ENCODE measurements around the gene BTNL2. TPM values are rescaled to one million over a fixed set of nuclear protein-coding genes. Genes with fewer than 3 reads are reported as not detected.

The BTNL2 gene
- total and polyA plus RNA-seq, 2 donors (not counting 3 experiments of a cell fraction or from before 2014, with no cell fraction given) = not detected

- intact Hi-C loops (cut with micrococcal nuclease) (no loop called here), dilution Hi-C loops (cut with MboI; ENCODE audit: extremely low pct_ligation_motif_present, low sequenced_read_pairs) (no loop called here)
- CTCF ChIA-PET = no interaction called here
- no peaks in the 10 kb centered on the region for H3K9me3 ChIP-seq (replicated peaks; ENCODE audit: control insufficient read depth, insufficient read depth, low read length)
- H3K36me3 ChIP-seq (ENCODE audit: control insufficient read depth in 2 of 2, extremely low read depth in 1 of 2, insufficient read depth in 2 of 2, low read length in 2 of 2) = no peaks in the 10 kb centered on the region
- no peaks in the 10 kb centered on the region for H3K79me2 ChIP-seq (ENCODE audit: control insufficient read depth, insufficient read depth, low read length)
- POLR2A ChIA-PET = no interaction called here
- H4K20me1 ChIP-seq (replicated peaks; ENCODE audit: control insufficient read depth, extremely low read depth, insufficient read depth, low read length) = no peaks in the 10 kb centered on the region
- H3K4me2 ChIP-seq (ENCODE audit: insufficient read depth, low read length) = peak overlapping the region; percentile 4
- no peak overlapping the region for H2AFZ ChIP-seq (ENCODE audit: low read depth, low read length)
- BruUV-seq (replicated peaks) = no TSS peak
- FAIRE-seq = no peak
- no peak for TF ChIP-seq JUN (IDR thresholded peaks at IDR 0.05; ENCODE audit: borderline replicate concordance, insufficient read depth, insufficient read length, low read depth)
- TF ChIP-seq POLR2A (IDR thresholded peaks at IDR 0.05; ENCODE audit: low read depth, low read length) = no peak
- no peak for TF ChIP-seq POLR2AphosphoS5 (IDR thresholded peaks at IDR 0.05; ENCODE audit: insufficient read depth, low read depth, low read length)
- TF ChIP-seq GATA2 (IDR thresholded peaks at IDR 0.05; ENCODE audit: insufficient read depth, insufficient read length, low read depth, low read length) = no peak
- TF ChIP-seq, protein P1, sequence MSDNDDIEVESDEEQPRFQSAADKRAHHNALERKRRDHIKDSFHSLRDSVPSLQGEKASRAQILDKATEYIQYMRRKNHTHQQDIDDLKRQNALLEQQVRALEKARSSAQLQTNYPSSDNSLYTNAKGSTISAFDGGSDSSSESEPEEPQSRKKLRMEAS (IDR thresholded peaks at IDR 0.05; ENCODE audit: insufficient read depth, insufficient read length) = no peak
- no peak for DNase-seq (ENCODE audit: low read depth, low spot score)
- H3K27ac ChIP-seq (ENCODE audit: insufficient read depth, low read depth, low read length) = no peak overlapping the region
- no peak overlapping the region for H3K9ac ChIP-seq (replicated peaks; ENCODE audit: extremely low read depth, insufficient read depth, low read length)
- H3K4me3 ChIP-seq (replicated peaks in 1 of 3; ENCODE audit: insufficient read depth in 1 of 3, low read depth in 1 of 3, low read length in 3 of 3) = no peak overlapping the region
- no peaks in the 10 kb centered on the region for H3K27me3 ChIP-seq (ENCODE audit: control insufficient read depth in 2 of 2, insufficient read depth in 2 of 2, low read length in 2 of 2)
- no peaks in the 10 kb centered on the region for H3K9me1 ChIP-seq (replicated peaks; ENCODE audit: control insufficient read depth, extremely low read depth, insufficient read depth, low read length)
- peaks cover 7% of the 10 kb centered on the region for H3K4me1 ChIP-seq (ENCODE audit: control insufficient read depth, extremely low read depth, insufficient read depth, low read length)
Observed at GRCh38 chr6:32355018-32355417, 52.0 kb downstream of the BTNL2 start.

- Histone ChIP-seq H2AFZ (ENCODE audit: low read depth, low read length) (no peak overlapping the region), H3K79me2 (ENCODE audit: control insufficient read depth, insufficient read depth, low read length) (no peaks in the 10 kb centered on the region), H3K9ac (replicated peaks; ENCODE audit: extremely low read depth, insufficient read depth, low read length) (no peak overlapping the region), H3K9me3 (replicated peaks; ENCODE audit: control insufficient read depth, insufficient read depth, low read length) (no peaks in the 10 kb centered on the region), H3K9me1 (replicated peaks; ENCODE audit: control insufficient read depth, extremely low read depth, insufficient read depth, low read length) (no peaks in the 10 kb centered on the region), H3K27ac (ENCODE audit: insufficient read depth, low read depth, low read length) (no peak overlapping the region), H3K27me3 (ENCODE audit: control insufficient read depth in 2 of 2, insufficient read depth in 2 of 2, low read length in 2 of 2) (no peaks in the 10 kb centered on the region), H3K36me3 (ENCODE audit: control insufficient read depth in 2 of 2, extremely low read depth in 1 of 2, insufficient read depth in 2 of 2, low read length in 2 of 2) (no peaks in the 10 kb centered on the region), H4K20me1 (replicated peaks; ENCODE audit: control insufficient read depth, extremely low read depth, insufficient read depth, low read length) (no peaks in the 10 kb centered on the region), H3K4me1 (ENCODE audit: control insufficient read depth, extremely low read depth, insufficient read depth, low read length) (peaks cover 7% of the 10 kb centered on the region), H3K4me3 (replicated peaks in 1 of 3; ENCODE audit: insufficient read depth in 1 of 3, low read depth in 1 of 3, low read length in 3 of 3) (no peak overlapping the region), H3K4me2 (ENCODE audit: insufficient read depth, low read length) (no peak overlapping the region)
- no peak for FAIRE-seq
- dilution Hi-C loops (cut with MboI; ENCODE audit: extremely low pct_ligation_motif_present, low sequenced_read_pairs) = no loop called here
- CTCF ChIA-PET = no interaction called here
- POLR2A ChIA-PET = no interaction called here
- DNase-seq (ENCODE audit: low read depth, low spot score) = no peak
- no peak for TF ChIP-seq JUN (IDR thresholded peaks at IDR 0.05; ENCODE audit: borderline replicate concordance, insufficient read depth, insufficient read length, low read depth)
- no peak for TF ChIP-seq POLR2AphosphoS5 (IDR thresholded peaks at IDR 0.05; ENCODE audit: insufficient read depth, low read depth, low read length)
- TF ChIP-seq, protein P1 (IDR thresholded peaks at IDR 0.05; ENCODE audit: insufficient read depth, insufficient read length) = no peak
- TF ChIP-seq GATA2 (IDR thresholded peaks at IDR 0.05; ENCODE audit: insufficient read depth, insufficient read length, low read depth, low read length) = no peak
- TF ChIP-seq FOS (IDR thresholded peaks at IDR 0.05; ENCODE audit: borderline replicate concordance, insufficient read depth, low read length) = no peak
- TF ChIP-seq, protein P2, sequence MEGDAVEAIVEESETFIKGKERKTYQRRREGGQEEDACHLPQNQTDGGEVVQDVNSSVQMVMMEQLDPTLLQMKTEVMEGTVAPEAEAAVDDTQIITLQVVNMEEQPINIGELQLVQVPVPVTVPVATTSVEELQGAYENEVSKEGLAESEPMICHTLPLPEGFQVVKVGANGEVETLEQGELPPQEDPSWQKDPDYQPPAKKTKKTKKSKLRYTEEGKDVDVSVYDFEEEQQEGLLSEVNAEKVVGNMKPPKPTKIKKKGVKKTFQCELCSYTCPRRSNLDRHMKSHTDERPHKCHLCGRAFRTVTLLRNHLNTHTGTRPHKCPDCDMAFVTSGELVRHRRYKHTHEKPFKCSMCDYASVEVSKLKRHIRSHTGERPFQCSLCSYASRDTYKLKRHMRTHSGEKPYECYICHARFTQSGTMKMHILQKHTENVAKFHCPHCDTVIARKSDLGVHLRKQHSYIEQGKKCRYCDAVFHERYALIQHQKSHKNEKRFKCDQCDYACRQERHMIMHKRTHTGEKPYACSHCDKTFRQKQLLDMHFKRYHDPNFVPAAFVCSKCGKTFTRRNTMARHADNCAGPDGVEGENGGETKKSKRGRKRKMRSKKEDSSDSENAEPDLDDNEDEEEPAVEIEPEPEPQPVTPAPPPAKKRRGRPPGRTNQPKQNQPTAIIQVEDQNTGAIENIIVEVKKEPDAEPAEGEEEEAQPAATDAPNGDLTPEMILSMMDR (IDR thresholded peaks at IDR 0.05; ENCODE audit: extremely low read depth in 1 of 2, insufficient read depth in 1 of 2, low read depth in 1 of 2, low read length in 2 of 2) = no peak
- TF ChIP-seq EZH2 (IDR thresholded peaks at IDR 0.05; ENCODE audit: borderline replicate concordance, low read depth, low read length, severe bottlenecking) = no peak
- BruUV-seq (replicated peaks) = no TSS peak
- intact Hi-C loops (cut with micrococcal nuclease) = loop anchor here (5.0 kb wide), 1 partner anchor 96 kb away; no protein-coding TSS in a partner anchor
Observed at GRCh38 chr6:32353348-32353747, 53.6 kb downstream of the BTNL2 start.
